ENCODE measurements around the gene NEDD8.
A peak's percentile ranks its signal among the peaks of the same experiment; 100 is the strongest.

The NEDD8 gene

GRCh38 chr14:24232121-24232644, at the start of gene NEDD8:
Gene NEDD8, minus strand, starts transcription at chr14:24232367. Its CDS starts 100 bp downstream, at chr14:24232267.
- peak; percentile 92 for DNase-seq

DNA sequence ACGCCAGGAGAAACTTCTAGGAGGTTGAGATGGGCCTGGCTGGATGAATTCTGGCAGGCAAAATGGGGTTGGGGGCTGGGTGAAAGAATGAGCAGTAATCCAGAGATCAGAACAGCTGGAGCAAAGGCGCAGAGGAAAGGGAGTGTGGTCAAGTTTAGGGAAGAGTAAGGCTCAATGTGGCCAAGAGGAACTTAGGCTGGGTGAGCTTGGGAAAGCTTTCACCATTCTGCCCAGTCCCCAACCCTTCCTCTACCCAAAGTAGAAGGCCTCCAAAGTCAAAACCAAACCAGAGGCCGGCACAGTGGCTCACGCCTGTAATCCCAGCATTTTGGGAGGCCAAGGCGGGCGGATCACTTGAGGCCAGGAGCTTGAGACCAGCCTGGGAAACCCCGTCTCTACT, 49.5 kb upstream of the NEDD8 start:
- DNase-seq = no peak

DNA sequence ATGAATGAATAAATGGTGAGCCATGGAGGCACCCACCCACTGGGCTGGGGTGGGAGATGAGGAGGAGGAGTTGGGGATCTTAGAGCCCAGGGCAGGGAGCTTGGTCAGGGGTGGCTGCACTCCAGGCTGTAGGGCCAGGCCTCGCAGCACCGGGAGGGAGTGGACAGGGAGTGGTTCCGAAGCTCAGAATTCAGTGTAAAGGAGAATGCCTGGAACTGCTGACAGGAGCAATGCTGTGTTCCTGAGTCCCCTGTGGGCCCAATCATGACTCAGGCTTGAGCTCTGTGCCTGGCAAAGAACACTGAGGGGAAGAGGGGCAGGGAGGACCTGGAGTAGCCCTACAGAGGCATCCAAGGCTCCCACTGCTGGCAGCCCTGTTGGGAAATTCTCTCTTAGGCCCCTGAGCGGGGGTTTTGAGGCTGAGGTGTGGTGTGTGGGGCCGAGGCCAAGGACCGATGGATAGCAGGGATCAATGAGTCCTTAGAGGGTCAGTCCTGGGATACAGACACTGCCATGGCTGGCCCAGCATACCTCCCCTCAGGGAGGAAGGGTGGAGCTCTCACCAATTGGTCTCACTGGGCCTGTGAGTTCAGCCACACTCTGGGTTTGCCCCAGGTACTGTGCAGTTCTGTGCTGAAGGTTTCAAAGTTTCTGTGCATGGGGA, 48.8 kb upstream of the NEDD8 start:
- no peak for DNase-seq

GRCh38 chr14:24279301-24280186, 47.4 kb upstream of the NEDD8 start:
- DNase-seq = no peak

- DNase-seq = no peak
These were observed 46.3 kb upstream of the NEDD8 start for GRCh38 chr14:24278424-24278823.

- DNase-seq = no peak
These were observed 45.6 kb upstream of the NEDD8 start for GRCh38 chr14:24277606-24278321.

DNA sequence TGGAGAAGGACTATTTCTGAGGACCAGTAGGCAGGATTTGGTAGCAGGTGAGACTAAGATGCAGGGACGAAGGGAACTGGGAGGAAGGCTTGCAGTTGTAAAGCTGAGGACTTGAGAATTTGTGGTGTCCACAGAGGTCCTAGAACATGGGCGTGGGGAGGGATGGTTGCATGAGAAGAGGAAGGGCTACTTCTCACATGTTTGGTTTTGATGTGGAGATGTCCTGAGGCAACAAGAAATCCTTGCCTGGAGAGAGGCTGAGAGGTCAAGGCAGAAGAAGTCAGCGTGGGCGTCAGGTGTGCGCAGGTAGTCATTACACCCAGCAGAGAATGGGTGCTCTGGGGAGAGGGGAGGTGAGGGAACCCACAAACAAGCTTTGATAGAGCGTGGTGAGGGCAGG, 44.9 kb upstream of the NEDD8 start:
- DNase-seq = no peak

- DNase-seq = no peak
These were observed 42.0 kb upstream of the NEDD8 start for GRCh38 chr14:24274101-24274543.

GRCh38 chr14:24273422-24273998, 41.3 kb upstream of the NEDD8 start:
- DNase-seq = no peak

- DNase-seq = no peak
These were observed 40.3 kb upstream of the NEDD8 start for GRCh38 chr14:24272467-24272866.

- no peak for DNase-seq
These were observed 39.7 kb upstream of the NEDD8 start for GRCh38 chr14:24271834-24272263.

GRCh38 chr14:24271134-24271833, 39.1 kb upstream of the NEDD8 start, which contains the start of gene RABGGTA:
Gene RABGGTA, minus strand, starts transcription at chr14:24271597. Its CDS starts 482 bp downstream, at chr14:24271115.
- peak; percentile 90 to 92 for DNase-seq

DNA sequence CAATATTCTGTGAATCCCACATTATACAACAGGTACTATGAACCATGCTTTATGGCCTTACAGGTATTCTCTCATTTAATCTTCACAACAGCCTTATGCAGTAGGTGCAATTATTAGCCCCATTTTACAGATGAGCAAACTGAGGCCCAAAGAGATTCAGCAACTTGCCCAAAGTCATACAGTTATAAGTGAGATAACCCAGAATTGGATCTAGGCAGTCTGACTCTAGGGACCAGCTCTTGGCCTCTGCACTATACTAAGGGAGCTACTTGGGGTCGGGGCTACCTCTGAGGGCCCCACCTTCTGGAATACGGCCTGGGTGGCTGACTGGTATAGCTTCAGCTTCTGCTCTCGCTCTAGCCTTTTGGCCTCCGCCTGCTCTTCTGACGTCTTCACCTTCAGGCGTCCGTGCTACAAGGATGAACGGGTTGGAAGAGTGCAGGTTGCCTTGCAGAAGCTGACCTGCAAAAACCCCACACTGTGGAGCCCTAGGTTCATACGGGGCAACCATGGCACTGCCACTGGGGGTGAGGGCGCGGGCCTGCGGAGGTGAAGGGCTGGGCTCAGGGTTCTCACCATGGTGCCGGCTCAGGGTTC, 38.5 kb upstream of the NEDD8 start:
- DNase-seq = no peak

DNA sequence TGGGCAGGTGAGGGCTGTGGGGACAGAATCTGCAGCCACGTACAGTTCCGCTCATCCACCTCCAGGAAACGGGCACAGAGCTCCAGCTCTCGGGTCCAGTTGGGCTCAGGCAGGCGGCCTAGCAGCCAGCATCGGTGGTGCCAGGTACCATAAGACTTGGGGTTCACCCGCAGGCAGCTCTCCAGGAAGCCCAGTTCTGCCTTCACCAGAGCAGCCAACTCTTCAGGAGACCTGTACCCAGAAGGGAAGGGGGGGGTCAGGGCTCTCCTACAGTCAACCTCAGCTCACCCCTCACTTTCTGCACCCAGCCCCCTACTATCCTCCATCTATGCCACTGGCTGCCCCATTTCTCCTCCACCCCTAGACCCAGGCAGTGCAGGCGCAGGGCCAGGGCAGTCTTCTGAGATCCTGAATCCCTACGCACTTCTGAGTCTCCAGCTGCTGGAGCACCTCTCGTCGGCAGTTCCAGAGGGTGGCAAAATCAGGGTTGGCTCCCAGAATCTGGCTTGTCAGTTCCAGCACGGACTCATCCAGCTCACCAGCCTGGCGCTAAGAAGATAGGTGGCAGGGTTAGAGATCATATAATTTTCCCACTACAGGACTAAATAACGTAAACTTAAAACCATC, 37.9 kb upstream of the NEDD8 start:
- DNase-seq = no peak

GRCh38 chr14:24269368-24269767, 37.2 kb upstream of the NEDD8 start:
- DNase-seq = no peak

DNA sequence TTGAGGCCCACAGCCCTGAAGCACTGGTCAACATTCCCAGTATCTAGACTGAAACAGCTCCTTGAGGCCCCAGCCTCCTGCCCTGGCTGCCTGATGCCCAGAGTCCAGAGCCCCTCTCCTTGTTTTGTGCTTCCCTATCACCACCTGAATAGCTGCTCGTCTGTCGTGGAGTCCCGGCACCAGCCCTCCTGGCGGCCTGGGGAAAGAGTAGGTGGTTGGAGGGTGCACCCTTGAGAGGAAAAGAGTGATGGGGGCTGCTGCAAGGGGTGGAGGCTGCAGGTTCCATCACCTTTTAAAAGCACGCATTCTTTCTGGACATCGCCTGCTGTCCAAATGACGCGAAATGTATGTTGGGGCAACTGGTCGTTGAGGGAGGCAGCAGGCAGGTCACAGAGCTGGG, 36.1 kb upstream of the NEDD8 start:
- DNase-seq = no peak

DNA sequence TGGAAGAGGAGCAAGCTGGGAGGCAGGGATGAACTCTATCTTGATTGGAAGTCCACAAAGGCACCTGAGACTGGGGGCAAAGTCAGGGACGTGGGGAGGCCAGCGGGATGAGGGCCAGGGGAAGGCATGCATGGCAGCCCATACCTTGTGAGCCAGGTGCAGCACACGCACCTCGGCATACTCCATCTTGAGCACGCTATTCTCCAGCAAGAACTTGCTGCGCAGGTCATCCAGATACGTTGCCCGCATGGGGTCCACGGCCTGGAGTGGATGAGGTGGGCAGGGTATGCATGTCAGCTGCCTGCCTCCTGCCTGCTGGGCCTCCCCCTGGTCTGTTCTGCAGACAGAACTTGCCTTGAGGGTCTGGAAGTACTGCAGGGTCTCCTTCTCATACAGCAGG, 35.3 kb upstream of the NEDD8 start:
- no peak for DNase-seq

GRCh38 chr14:24266344-24267244, 34.4 kb upstream of the NEDD8 start:
- no peak for DNase-seq

DNA sequence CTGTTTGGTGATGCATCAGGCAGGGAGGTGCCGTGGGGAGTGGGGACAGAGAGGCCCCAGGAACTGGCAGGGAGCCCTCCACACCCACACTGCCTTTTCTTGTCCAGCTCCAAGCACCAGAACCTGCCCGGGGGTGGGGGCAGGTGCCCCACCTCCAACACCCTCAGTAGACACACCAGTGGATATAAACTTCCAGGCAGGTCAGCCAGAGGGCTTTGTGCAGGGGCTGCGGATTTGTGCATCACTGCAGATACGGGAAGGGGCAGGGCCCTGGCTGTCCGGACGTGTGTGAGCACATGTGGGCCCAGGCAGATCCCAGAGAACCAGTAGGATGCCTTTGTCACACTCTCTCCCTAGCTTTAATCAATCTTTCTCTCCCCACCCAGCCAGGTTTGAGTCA, 32.1 kb upstream of the NEDD8 start:
- no peak for DNase-seq

DNA sequence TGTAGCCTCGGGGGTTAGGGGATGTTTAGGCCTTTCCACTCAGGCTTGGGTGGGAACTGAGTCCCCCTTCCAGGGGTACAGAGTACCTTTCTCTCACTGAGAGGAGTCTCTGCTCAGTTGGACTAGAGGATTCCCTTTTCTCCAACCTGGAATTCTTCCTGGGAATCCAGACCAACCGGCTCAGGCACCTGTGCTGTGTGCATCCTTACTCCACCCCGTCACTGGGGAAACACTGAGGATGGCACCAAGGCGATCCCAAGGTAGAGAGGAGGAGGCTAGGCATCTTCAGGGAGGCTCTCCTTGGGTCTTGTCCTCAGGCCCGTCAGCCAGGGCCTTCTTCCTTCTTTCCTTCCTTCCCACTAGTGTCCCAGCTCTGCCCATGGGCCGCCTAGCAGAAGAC, 31.7 kb upstream of the NEDD8 start:
- DNase-seq = no peak
